Neuronal stem cell (in vitro differentiated cells): ENCODE data around the gene MYH14.
"Not testable (repeated sequence)": the region's sequence is repeated elsewhere in the genome, so short reads cannot be mapped to it uniquely, and the experiment has no call there.

ENCODE experiments used
- DNase-seq: peaks from one replicate; pipeline ENCODE4 v3.0.0-alpha.2; 2013; ENCODE audit warnings: low spot score
- H2AFZ ChIP-seq: one replicate; pipeline ENCODE4 v1.6.1; 2013; ENCODE audit warnings: mild to moderate bottlenecking, low read length, inconsistent platforms
- H2AK5ac ChIP-seq: 2 replicates; pipeline ENCODE4 v1.6.1; 2013; ENCODE audit warnings: low read depth, mild to moderate bottlenecking, inconsistent platforms, low read length, moderate library complexity, mixed read lengths
- H2BK120ac ChIP-seq: 2 replicates; pipeline ENCODE4 v1.6.1; 2013; ENCODE audit warnings: low read depth, mild to moderate bottlenecking, inconsistent platforms, low read length, moderate library complexity, mixed read lengths
- H2BK12ac ChIP-seq: one replicate; pipeline ENCODE4 v1.6.1; 2013; ENCODE audit warnings: low read length, inconsistent platforms
- H2BK15ac ChIP-seq: 2 replicates; pipeline ENCODE4 v1.6.1; 2013; ENCODE audit warnings: mild to moderate bottlenecking, low read length, inconsistent platforms, mixed read lengths
- H2BK5ac ChIP-seq: one replicate; pipeline ENCODE4 v1.6.1; 2013; ENCODE audit warnings: inconsistent platforms, mild to moderate bottlenecking, low read length, moderate library complexity
- H3K14ac ChIP-seq: one replicate; pipeline ENCODE4 v1.6.1; 2013; ENCODE audit warnings: low read length, inconsistent platforms
- H3K18ac ChIP-seq: 2 replicates; pipeline ENCODE4 v1.6.1; 2013; ENCODE audit warnings: low read length, inconsistent platforms
- H3K23ac ChIP-seq: 2 replicates; pipeline ENCODE4 v1.6.1; 2013; ENCODE audit warnings: low read depth, mild to moderate bottlenecking, mixed read lengths, low read length, inconsistent platforms; ENCODE audit not compliant: poor library complexity
- H3K27ac ChIP-seq: replicated peaks from 3 replicates; pipeline ENCODE4 v1.5.1; 2013; ENCODE audit warnings: low read length, inconsistent platforms
- H3K27me3 ChIP-seq, 3 experiments: 2 replicates each; pipeline ENCODE4 v1.6.1; 2013; ENCODE audit warnings: low read length in 3 of 3, mild to moderate bottlenecking in 2 of 3, inconsistent platforms in 1 of 3, low read depth in 1 of 3, mixed read lengths in 1 of 3, moderate library complexity in 1 of 3; ENCODE audit not compliant: control insufficient read depth in 3 of 3, insufficient read depth in 3 of 3
- H3K36me3 ChIP-seq, 2 donors: replicated peaks in 1 of 2; 2 replicates each; pipeline ENCODE4 v1.6.1; 2013; ENCODE audit warnings: low read length in 2 of 2; ENCODE audit not compliant: control insufficient read depth in 2 of 2, insufficient read depth in 2 of 2
- H3K4ac ChIP-seq: 2 replicates; pipeline ENCODE4 v1.6.1; 2013; ENCODE audit warnings: inconsistent platforms, mild to moderate bottlenecking, low read length, moderate library complexity
- H3K4me1 ChIP-seq, 2 donors: 1 replicate in 1 of 2; 2 replicates in 1 of 2; pipeline ENCODE4 v1.6.1; 2013; ENCODE audit warnings: low read length in 2 of 2, low read depth in 1 of 2; ENCODE audit not compliant: control insufficient read depth in 2 of 2, insufficient read depth in 1 of 2
- H3K4me2 ChIP-seq: one replicate; pipeline ENCODE4 v1.6.1; 2013; ENCODE audit warnings: mild to moderate bottlenecking, low read length, inconsistent platforms; ENCODE audit not compliant: insufficient read depth, poor library complexity, severe bottlenecking
- H3K4me3 ChIP-seq, 2 donors: 2 replicates each; pipeline ENCODE4 v1.5.1; 2013; ENCODE audit warnings: low read length in 2 of 2, mild to moderate bottlenecking in 2 of 2, inconsistent platforms in 1 of 2, moderate library complexity in 1 of 2
- H3K79me1 ChIP-seq: one replicate; pipeline ENCODE4 v1.6.1; 2013; ENCODE audit warnings: low read depth, mild to moderate bottlenecking, inconsistent platforms, low read length, moderate library complexity
- H3K9ac ChIP-seq: one replicate; pipeline ENCODE4 v1.6.1; 2013; ENCODE audit warnings: mild to moderate bottlenecking, low read depth, low read length, inconsistent platforms; ENCODE audit not compliant: poor library complexity
- H3K9me3 ChIP-seq, 2 donors: replicated peaks in 1 of 2; 2 replicates each; pipeline versions ENCODE3 to v1.6.1; 2013; ENCODE audit warnings: low read length in 2 of 2, mild to moderate bottlenecking in 2 of 2, inconsistent platforms in 1 of 2, low read depth in 1 of 2, mixed read lengths in 1 of 2, moderate library complexity in 1 of 2; ENCODE audit not compliant: control insufficient read depth in 2 of 2, insufficient read depth in 1 of 2
- H4K8ac ChIP-seq: one replicate; pipeline ENCODE4 v1.6.1; 2013; ENCODE audit warnings: low read depth, mild to moderate bottlenecking, inconsistent platforms, low read length, moderate library complexity
- H4K91ac ChIP-seq: one replicate; pipeline ENCODE4 v1.6.1; 2013; ENCODE audit warnings: low read length, low read depth, mild to moderate bottlenecking, inconsistent platforms; ENCODE audit not compliant: poor library complexity
- WGBS, 2 donors: extraction: QIAGEN DNeasy Blood & Tissue Kit; methylation state at CpG; one replicate each; pipeline ENCODE4 v1.1.7; 2013; ENCODE audit warnings: missing lambda C conversion rate in 2 of 2, mixed read lengths in 1 of 2; ENCODE audit not compliant: insufficient read length in 2 of 2, insufficient replicate concordance in 1 of 2; ENCODE audit errors: extremely low coverage in 2 of 2; 5-methylcytosine and 5-hydroxymethylcytosine counted together

Gene MYH14

DNA sequence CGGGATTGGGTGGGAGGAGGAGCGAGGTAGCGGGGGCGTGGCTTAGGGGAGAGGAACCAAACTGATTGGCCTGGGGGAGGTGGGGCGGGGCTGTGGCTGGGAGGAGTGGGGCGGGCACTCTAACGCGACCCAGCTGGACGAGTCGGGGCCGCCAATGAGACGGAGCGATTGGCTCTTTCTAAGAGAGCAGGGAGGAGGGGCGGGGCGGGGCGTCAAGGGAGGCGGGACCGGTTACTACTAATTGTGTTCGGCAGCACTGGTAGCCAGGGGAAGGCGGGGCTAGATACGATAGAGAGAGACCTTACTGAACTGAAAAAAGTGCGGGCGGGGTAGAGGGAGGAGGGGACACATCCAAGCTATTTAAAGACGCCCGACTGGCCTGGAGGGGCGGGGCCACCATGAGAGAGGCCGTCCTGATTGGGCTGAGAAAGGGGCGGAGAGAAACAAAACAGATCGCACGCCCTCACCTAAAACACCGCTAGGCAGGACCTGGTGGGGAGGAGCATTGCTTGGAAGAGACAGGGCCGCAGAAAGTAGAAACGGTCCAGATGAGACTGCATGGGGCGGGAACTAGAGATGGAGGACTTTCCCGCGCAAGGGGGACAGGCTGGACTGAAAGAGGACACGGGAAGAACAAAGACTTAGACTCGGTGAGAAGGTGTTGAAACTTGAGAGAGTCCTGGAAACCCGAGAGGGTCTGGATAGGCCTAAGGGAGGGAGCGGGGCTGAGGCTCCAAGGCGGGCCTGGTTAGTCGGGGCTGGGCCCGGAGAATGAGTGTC lies 125.9 kb downstream of the MYH14 start, which contains the start of gene KCNC3:
Gene KCNC3, minus strand, starts transcription at position 232 of the 780 bp plus-strand sequence. CDS start 295 bp downstream, outside the sequence.
- peak within 1 kb of the TSS; percentile 86 for H3K23ac ChIP-seq
- H3K4ac ChIP-seq = peak within 1 kb of the TSS; percentile 23
- H3K18ac ChIP-seq = peak within 1 kb of the TSS; percentile 97
- H2BK5ac ChIP-seq = peak within 1 kb of the TSS; percentile 42
- peak within 1 kb of the TSS; percentile 47 for H2AK5ac ChIP-seq
- peak within 1 kb of the TSS; percentile 87 for H3K4me2 ChIP-seq
- H3K9me3 ChIP-seq = peaks cover 0 to 5% of the 10 kb centered on the region in 2 donors
- no peak within 1 kb of the TSS for H2BK15ac ChIP-seq
- H3K14ac ChIP-seq = no peak within 1 kb of the TSS
- H2AFZ ChIP-seq = peak within 1 kb of the TSS; percentile 82
- peak within 1 kb of the TSS; percentile 38 for H4K91ac ChIP-seq
- peak within 1 kb of the TSS; percentile 75 for H4K8ac ChIP-seq
- peak; percentile 100 for DNase-seq
- peak within 1 kb of the TSS; percentile 76 to 85 for H3K4me3 ChIP-seq
- H3K27ac ChIP-seq = peak within 1 kb of the TSS; percentile 95
- peaks cover 0 to 9% of the 10 kb centered on the region in 2 donors for H3K36me3 ChIP-seq
- peak within 1 kb of the TSS; percentile 76 for H2BK12ac ChIP-seq
- H2BK120ac ChIP-seq = no peak within 1 kb of the TSS
- peak within 1 kb of the TSS; percentile 92 for H3K9ac ChIP-seq
- H3K79me1 ChIP-seq = peaks cover 8% of the 10 kb centered on the region
- peaks cover 8 to 16% of the 10 kb centered on the region in 2 donors for H3K4me1 ChIP-seq
- H3K27me3 ChIP-seq = peaks cover 5 to 26% (median 24%) of the 10 kb centered on the region in 3 experiments
- WGBS, 2 donors = no CpG with 5 or more reads among the region's 43 CpGs

DNA sequence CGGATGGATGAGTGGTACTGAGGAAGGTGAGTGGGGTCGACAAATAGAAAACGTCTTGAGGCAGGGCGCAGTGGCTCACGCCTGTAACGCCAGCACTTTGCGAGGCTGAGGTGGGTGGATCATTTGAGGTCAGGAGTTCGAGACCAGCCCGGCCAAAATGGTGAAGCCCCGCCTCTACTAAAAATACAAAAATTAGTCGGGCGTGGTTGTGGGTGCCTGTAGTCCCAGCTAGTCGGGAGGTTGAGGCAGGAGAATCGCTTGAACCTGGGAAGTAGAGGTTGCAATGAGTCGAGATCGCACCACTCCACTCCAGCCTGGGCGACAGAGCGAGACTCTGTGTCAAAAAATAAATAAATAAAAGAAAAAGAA lies 126.5 kb downstream of the MYH14 start:
- not testable (repeated sequence) for DNase-seq, H3K14ac ChIP-seq, H2AK5ac ChIP-seq, H3K79me1 ChIP-seq, H3K4ac ChIP-seq, H3K9me3 ChIP-seq, H2BK15ac ChIP-seq, H2BK120ac ChIP-seq, H4K8ac ChIP-seq, H3K36me3 ChIP-seq, H3K23ac ChIP-seq, H2BK12ac ChIP-seq
- H3K4me3 ChIP-seq = peak overlapping the region; percentile 76 to 85
- peak overlapping the region; percentile 82 for H2AFZ ChIP-seq
- peaks cover 5 to 26% (median 24%) of the 10 kb centered on the region in 3 experiments for H3K27me3 ChIP-seq
- peak overlapping the region; percentile 42 for H2BK5ac ChIP-seq
- no CpG with 5 or more reads among the region's 18 CpGs for WGBS, 2 donors
- H3K4me2 ChIP-seq = peak overlapping the region; percentile 70
- peak overlapping the region; percentile 95 for H3K27ac ChIP-seq
- peak overlapping the region; percentile 38 for H4K91ac ChIP-seq
- peak overlapping the region; percentile 94 for H3K18ac ChIP-seq
- H3K4me1 ChIP-seq = peaks cover 8 to 16% of the 10 kb centered on the region in 2 donors
- peak overlapping the region; percentile 91 for H3K9ac ChIP-seq

DNA sequence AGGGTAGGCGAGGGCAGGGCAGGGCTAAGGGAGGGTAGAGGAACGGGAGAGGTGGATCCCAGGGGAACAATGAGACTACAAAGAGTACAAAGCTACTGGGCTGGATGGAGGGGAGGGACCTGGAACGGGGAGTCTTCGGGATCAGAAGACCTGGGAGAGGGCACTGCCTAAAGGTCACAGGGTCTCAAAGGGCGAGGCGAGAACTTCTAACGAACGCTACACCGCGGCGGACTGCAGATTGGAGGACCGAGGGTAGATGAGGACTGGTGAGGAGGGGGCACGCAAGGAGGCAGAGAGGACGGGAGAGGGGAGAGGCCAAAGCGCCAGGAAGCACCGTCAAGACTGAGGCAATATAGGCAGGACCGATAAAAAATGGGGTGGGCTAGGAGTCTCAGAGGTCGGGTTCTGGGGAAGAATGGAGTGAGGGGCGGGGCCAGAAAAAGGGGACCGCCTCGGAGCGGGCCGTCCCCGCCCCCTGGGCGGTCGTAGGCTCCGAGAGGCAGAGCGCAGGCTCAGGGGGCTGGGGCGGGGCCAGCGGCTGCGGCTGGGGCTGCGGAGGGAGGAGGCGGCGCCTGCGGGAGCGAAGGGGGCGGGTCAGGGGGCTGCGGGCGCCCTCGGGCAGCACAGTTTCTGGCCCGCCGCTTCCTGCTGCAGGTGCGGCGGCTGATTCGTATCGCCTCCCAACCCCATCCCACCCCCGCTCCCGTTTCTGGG lies 127.1 kb downstream of the MYH14 start:
- Histone ChIP-seq H3K4me1 (peaks cover 3 to 12% of the 10 kb centered on the region in 2 donors), H3K36me3 (peaks cover 0 to 9% of the 10 kb centered on the region in 2 donors), H3K79me1 (peaks cover 5% of the 10 kb centered on the region), H2BK12ac (no peak overlapping the region), H3K4me2 (peak overlapping the region; percentile 95), H3K23ac (no peak overlapping the region), H2AFZ (peak overlapping the region; percentile 82), H3K27ac (peak overlapping the region; percentile 95), H4K91ac (no peak overlapping the region), H3K4me3 (peak overlapping the region; percentile 76 to 85), H2BK15ac (no peak overlapping the region), H4K8ac (no peak overlapping the region), H3K18ac (peak overlapping the region; percentile 77), H2BK5ac (peak overlapping the region; percentile 95), H3K27me3 (peaks cover 5 to 26% (median 24%) of the 10 kb centered on the region in 3 experiments), H2AK5ac (no peak overlapping the region), H2BK120ac (no peak overlapping the region), H3K9me3 (peaks cover 0 to 5% of the 10 kb centered on the region in 2 donors), H3K14ac (no peak overlapping the region), H3K9ac (peak overlapping the region; percentile 22), H3K4ac (no peak overlapping the region)
- peak; percentile 95 for DNase-seq
- WGBS, 2 donors = no CpG with 5 or more reads among the region's 48 CpGs
